Peyer's patch (tissue), 4 donors: ENCODE measurements around the gene DNAJB11. TPM values are rescaled to one million over a fixed set of nuclear protein-coding genes. Genes with fewer than 3 reads are reported as not detected.

ENCODE experiments used
- DNase-seq, 3 donors: peaks; one replicate each; pipeline ENCODE4 v3.0.0-alpha.2; 2017 to 2019
- H3K27ac ChIP-seq, 4 donors: fragments of 200-600 bp; sonication (generic); one replicate each; pipeline ENCODE4 v1.5.1; 2016 to 2019
- H3K27me3 ChIP-seq, 2 donors: fragments of 200-600 bp; sonication (generic); one replicate each; pipeline ENCODE4 v1.5.1; 2019
- H3K36me3 ChIP-seq, 3 donors: fragments of 200-600 bp; sonication (generic); one replicate each; pipeline ENCODE4 v1.5.1; 2016 to 2019
- H3K4me1 ChIP-seq, 4 donors: fragments of 200-600 bp; sonication (generic); one replicate each; pipeline ENCODE4 v1.5.1; 2016 to 2019
- H3K4me3 ChIP-seq, 4 donors: fragments of 200-600 bp; sonication (generic); 1 replicate in 3 of 4; 2 replicates in 1 of 4; pipeline ENCODE4 v1.5.1; 2016 to 2019; ENCODE audit warnings: mild to moderate bottlenecking in 1 of 4
- H3K9me3 ChIP-seq, 4 donors: fragments of 200-600 bp; sonication (generic); one replicate each; pipeline ENCODE4 v1.5.1; 2016 to 2019; ENCODE audit warnings: mild to moderate bottlenecking in 1 of 4
- CTCF ChIP-seq, 6 experiments: fragments of 450-650 bp in 4 of 6; fragments of 200-600 bp in 2 of 6; sonication (generic) in 1 of 6; IDR thresholded peaks; one replicate each; pipeline ENCODE4 v1.5.1; 2017 to 2019; ENCODE audit warnings: antibody characterized with exemption in 6 of 6, mild to moderate bottlenecking in 3 of 6, moderate library complexity in 1 of 6
- POLR2A ChIP-seq, 2 donors: fragments of 450-650 bp; IDR thresholded peaks; one replicate each; pipeline ENCODE4 v1.5.1; 2017; ENCODE audit warnings: antibody characterized with exemption in 2 of 2, mild to moderate bottlenecking in 2 of 2, moderate library complexity in 2 of 2
- total RNA-seq, 4 donors: library from RNA; depleted of rRNA; stranded (reverse); fragments of >200 nt; gene quantifications; one replicate each; pipeline ENCODE4 v1.1.0, GENCODE V29; 2016

DNAJB11 gene
- total RNA-seq, 4 donors from 2014 or later = 16.5 to 61.3 (median 42.4) TPM

GRCh38 chr3:186599785-186600166 lies 29.3 kb downstream of the DNAJB11 start:
- no peaks in the 10 kb centered on the region for H3K4me1 ChIP-seq
- H3K27ac ChIP-seq = peak overlapping the region in 2 of 4 donors; percentile 54 to 58
- no peaks in the 10 kb centered on the region for H3K36me3 ChIP-seq
- DNase-seq = no peak
- no peak for TF ChIP-seq CTCF (IDR thresholded peaks at IDR 0.05)
- TF ChIP-seq POLR2A (IDR thresholded peaks at IDR 0.05) = no peak
- peak overlapping the region in 1 of 4 donors; percentile 11 for H3K4me3 ChIP-seq
- H3K27me3 ChIP-seq = no peaks in the 10 kb centered on the region
- no peaks in the 10 kb centered on the region for H3K9me3 ChIP-seq

- no peak for DNase-seq
- no peaks in the 10 kb centered on the region for H3K4me1 ChIP-seq
- H3K9me3 ChIP-seq = no peaks in the 10 kb centered on the region
- TF ChIP-seq POLR2A (IDR thresholded peaks at IDR 0.05) = no peak
- TF ChIP-seq CTCF (IDR thresholded peaks at IDR 0.05) = no peak
- no peak overlapping the region for H3K4me3 ChIP-seq
- no peaks in the 10 kb centered on the region for H3K36me3 ChIP-seq
- H3K27me3 ChIP-seq = no peaks in the 10 kb centered on the region
- no peak overlapping the region for H3K27ac ChIP-seq
Measured at GRCh38 chr3:186600896-186601295, 30.4 kb downstream of the DNAJB11 start.

- Histone ChIP-seq H3K36me3 (no peaks in the 10 kb centered on the region), H3K4me1 (no peaks in the 10 kb centered on the region), H3K4me3 (no peak overlapping the region), H3K27ac (no peak overlapping the region), H3K27me3 (no peaks in the 10 kb centered on the region), H3K9me3 (no peaks in the 10 kb centered on the region)
- DNase-seq = no peak
- TF ChIP-seq POLR2A (IDR thresholded peaks at IDR 0.05) = no peak
- TF ChIP-seq CTCF (IDR thresholded peaks at IDR 0.05) = no peak
Measured at GRCh38 chr3:186603159-186603558, 32.6 kb downstream of the DNAJB11 start.

GRCh38 chr3:186605078-186605477 lies 34.6 kb downstream of the DNAJB11 start:
- H3K4me1 ChIP-seq = no peaks in the 10 kb centered on the region
- H3K27me3 ChIP-seq = no peaks in the 10 kb centered on the region
- H3K4me3 ChIP-seq = no peak overlapping the region
- H3K36me3 ChIP-seq = no peaks in the 10 kb centered on the region
- DNase-seq = no peak
- no peak overlapping the region for H3K27ac ChIP-seq
- no peaks in the 10 kb centered on the region for H3K9me3 ChIP-seq
- no peak for TF ChIP-seq CTCF (IDR thresholded peaks at IDR 0.05)
- TF ChIP-seq POLR2A (IDR thresholded peaks at IDR 0.05) = no peak

- Histone ChIP-seq H3K9me3 (no peaks in the 10 kb centered on the region), H3K27me3 (no peaks in the 10 kb centered on the region), H3K4me3 (no peak overlapping the region), H3K36me3 (no peaks in the 10 kb centered on the region), H3K27ac (no peak overlapping the region), H3K4me1 (no peaks in the 10 kb centered on the region)
- no peak for DNase-seq
- TF ChIP-seq CTCF (IDR thresholded peaks at IDR 0.05) (no peak), POLR2A (IDR thresholded peaks at IDR 0.05) (no peak)
Measured at GRCh38 chr3:186605561-186606545, 35.3 kb downstream of the DNAJB11 start.
